ENCODE data around the gene NPAS3.

The NPAS3 gene

GRCh38 chr14:33163600-33163999, 224.9 kb downstream of the NPAS3 start:
- no peak overlapping the region for H3K27ac ChIP-seq
- TF ChIP-seq ZFX (IDR thresholded peaks at IDR 0.05; ENCODE audit: borderline replicate concordance), result no peak
- TF ChIP-seq CTCF (IDR thresholded peaks at IDR 0.05), result no peak

GRCh38 chr14:33165144-33165925, 226.7 kb downstream of the NPAS3 start:
- TF ChIP-seq CTCF (IDR thresholded peaks at IDR 0.05), result no peak
- TF ChIP-seq ZFX (IDR thresholded peaks at IDR 0.05; ENCODE audit: borderline replicate concordance), result no peak

GRCh38 chr14:33165926-33166289, 227.2 kb downstream of the NPAS3 start:
- no peak overlapping the region for H3K27ac ChIP-seq
- no peak for TF ChIP-seq ZFX (IDR thresholded peaks at IDR 0.05; ENCODE audit: borderline replicate concordance)

More at GRCh38 chr14:33165144-33165925, 226.7 kb downstream of the NPAS3 start:
- no peak overlapping the region for H3K27ac ChIP-seq

- no peak overlapping the region for H3K27ac ChIP-seq
Measured at GRCh38 chr14:33175951-33176350, 237.3 kb downstream of the NPAS3 start.

GRCh38 chr14:33184587-33184986, 245.9 kb downstream of the NPAS3 start:
- H3K27ac ChIP-seq, result no peak overlapping the region

More at GRCh38 chr14:33175951-33176350, 237.3 kb downstream of the NPAS3 start:
- TF ChIP-seq ZFX (IDR thresholded peaks at IDR 0.05; ENCODE audit: borderline replicate concordance) (no peak), CTCF (IDR thresholded peaks at IDR 0.05) (no peak)

GRCh38 chr14:33186656-33187055, 248.0 kb downstream of the NPAS3 start:
- no peak overlapping the region for H3K27ac ChIP-seq
- TF ChIP-seq ZFX (IDR thresholded peaks at IDR 0.05; ENCODE audit: borderline replicate concordance) (no peak), CTCF (IDR thresholded peaks at IDR 0.05) (no peak)

More at GRCh38 chr14:33184587-33184986, 245.9 kb downstream of the NPAS3 start:
- TF ChIP-seq CTCF (IDR thresholded peaks at IDR 0.05) (no peak), ZFX (IDR thresholded peaks at IDR 0.05; ENCODE audit: borderline replicate concordance) (no peak)

- TF ChIP-seq CTCF (IDR thresholded peaks at IDR 0.05) (no peak), ZFX (IDR thresholded peaks at IDR 0.05; ENCODE audit: borderline replicate concordance) (no peak)
- no peak overlapping the region for H3K27ac ChIP-seq
Measured at GRCh38 chr14:33188880-33189279, 250.2 kb downstream of the NPAS3 start.

Data from 22Rv1 (cell line).